Dermis blood vessel endothelial cell (primary cell): ENCODE results near the gene TAAR1. TPM values are rescaled to one million over a fixed set of nuclear protein-coding genes. Genes with fewer than 3 reads are reported as not detected.
"Not testable (repeated sequence)": the region's sequence is repeated elsewhere in the genome, so short reads cannot be mapped to it uniquely, and the experiment has no call there.

Source experiments
- DNase-seq: peaks from one replicate; pipeline ENCODE4 v3.0.0; 2010
- total RNA-seq: library from RNA; depleted of rRNA; stranded (reverse); fragments of >200 nt; gene quantifications from 2 replicates; pipeline ENCODE4 v1.2.3, GENCODE V29; 2014

The TAAR1 gene
- total RNA-seq, 1 donor from 2014 or later, result not detected

DNA sequence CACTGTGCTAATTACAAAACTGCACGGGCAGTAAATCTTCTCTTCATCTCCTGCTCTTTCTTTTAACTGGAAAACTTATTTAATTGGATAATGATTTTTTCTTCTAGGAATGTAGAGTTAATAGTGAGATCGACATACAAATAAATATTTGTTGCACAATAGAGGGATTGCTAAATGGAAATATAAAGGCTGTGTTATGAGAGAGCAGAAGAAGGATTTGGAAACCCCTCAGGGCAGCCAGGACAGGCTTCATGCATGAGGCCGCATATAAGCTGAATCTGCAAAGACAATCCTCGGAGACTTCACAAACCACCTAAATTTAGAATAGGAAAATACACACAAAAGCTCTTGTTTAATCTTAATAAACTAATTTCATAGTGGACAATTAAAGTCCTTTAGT, 2.9 kb upstream of the TAAR1 start:
- DNase-seq, result no peak

DNA sequence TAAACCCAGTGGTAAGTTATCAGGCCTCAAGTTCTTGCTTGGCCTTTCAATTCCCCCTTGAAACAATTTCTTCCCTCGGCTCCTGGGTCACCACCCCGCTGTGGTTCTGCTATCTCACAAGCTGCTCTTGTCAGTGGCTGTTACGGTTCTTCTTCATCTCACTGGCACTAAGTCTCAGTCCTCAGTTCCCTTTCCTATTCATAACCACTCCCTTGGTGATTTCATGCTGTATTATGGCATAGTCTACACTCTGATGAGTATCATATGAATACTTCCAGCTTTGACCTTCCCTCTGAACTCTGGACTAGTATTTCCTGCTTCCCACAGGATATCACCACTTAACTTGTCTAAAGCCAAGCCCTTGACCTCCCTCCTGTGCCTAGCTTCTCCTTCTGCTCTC, 7.9 kb downstream of the TAAR1 start:
- no peak for DNase-seq

DNA sequence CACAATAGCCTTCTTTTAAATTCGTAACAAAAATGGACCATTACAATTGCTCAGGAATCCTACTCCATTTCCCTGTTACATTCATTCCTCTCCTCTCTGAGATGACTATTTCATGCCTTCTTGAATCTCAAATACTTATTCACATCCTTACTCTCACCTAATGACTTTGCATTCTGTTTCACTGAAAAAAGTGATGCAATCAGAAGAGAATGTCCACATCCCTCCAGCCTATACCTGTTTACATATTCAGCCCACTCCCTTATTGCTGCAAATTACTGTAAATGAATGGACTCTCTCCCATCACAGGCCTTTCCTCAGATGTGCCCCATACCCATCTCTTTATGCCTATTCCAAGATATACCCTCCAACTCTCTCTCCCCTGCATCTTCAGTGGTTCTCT, 8.6 kb downstream of the TAAR1 start:
- no peak for DNase-seq

DNA sequence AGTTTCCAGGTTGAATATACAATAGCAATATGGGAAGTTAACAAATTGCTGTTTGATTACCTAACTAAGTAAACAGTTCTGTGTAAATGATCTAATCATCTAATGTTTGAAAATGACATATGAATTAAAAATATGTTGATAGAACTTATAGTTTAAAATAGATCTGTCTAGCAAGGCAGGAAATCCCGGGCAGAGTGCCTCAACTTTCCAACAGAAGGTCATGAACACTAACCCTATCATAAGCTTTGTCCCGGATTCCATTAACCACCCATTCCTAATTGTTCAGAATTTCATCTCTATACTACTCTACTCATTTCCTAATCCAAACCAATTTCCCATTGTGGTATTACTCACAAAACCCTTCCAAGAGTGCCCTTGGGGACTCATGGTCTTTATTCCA, 10.2 kb downstream of the TAAR1 start:
- no peak for DNase-seq

GRCh38 chr6:132648356-132648755, 10.6 kb downstream of the TAAR1 start:
- no peak for DNase-seq

DNA sequence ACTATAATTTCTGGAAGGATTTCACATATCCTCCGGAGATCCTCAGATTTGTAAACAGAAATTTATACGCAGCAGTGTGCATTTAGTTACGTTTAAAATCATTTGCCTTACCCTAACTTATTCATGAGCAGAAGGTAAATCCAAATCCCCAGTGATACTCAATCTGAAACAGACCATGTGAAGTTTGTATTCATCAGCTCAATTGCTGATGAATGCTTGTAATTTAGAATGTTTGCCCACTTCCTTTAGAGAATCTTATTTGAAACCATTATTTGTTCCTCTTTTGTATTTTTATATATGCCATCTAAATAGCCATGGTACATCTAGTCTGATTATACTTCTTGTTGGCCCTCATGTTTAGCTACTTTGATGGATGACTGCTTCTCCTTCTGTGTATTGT, 15.4 kb downstream of the TAAR1 start:
- no peak for DNase-seq

DNA sequence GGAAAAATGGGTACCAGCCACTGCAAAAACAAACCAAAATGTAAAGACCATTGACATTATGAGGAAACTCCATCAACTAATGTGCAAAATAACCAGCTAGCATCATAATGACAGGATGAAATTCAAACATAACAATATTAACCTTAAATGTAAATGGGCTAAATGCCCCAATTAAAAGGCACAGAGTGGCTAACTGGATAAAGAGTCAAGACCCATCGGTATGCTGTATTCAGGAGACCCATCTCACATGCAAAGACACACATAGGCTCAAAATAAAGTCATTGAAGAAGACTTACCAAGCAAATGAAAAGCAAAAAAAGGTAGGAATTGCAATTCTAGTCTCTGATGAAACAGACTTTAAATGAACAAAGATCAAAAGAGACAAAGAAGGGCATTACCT, 21.8 kb downstream of the TAAR1 start:
- not testable (repeated sequence) for DNase-seq

GRCh38 chr6:132635906-132636305, 23.1 kb downstream of the TAAR1 start:
- not testable (repeated sequence) for DNase-seq

DNA sequence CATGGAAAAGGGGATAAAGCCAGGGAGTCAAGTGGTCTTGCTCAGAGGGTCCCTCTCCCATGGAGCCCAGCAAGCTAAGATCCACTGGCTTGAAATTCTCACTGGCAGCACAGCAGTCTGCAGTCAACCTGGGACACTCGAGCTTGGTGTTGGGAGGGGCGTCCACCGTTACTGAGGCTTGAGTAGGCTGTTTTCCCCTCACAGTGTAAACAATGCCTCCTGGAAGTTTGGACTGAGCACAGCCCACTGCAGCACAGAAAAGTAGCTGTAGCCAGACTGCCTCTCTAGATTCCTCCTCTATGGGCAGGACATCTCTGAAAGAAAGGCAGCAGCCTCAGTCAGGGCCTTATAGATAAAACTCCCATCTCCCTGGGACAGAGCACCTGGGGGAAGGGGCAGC, 23.7 kb downstream of the TAAR1 start:
- DNase-seq, result not testable (repeated sequence)

DNA sequence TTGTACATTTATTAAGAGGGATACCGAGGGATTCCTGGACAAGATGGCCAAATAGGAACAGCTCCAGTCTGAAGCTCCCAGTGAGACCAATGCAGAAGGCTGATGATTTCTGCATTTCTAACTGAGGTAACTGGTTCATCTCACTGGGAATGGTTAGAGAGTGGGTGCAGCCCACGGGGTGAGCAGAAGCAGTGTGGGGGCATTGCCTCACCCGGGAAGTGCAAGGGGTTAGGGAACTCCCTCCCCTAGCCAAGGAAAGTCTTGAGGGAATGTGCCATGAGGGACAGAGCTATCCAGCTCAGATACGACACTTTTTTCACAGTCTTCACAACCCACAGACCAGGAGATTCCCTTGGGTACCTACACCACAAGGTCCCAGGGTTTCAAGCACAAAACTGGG, 24.2 kb downstream of the TAAR1 start:
- DNase-seq, result no peak

DNA sequence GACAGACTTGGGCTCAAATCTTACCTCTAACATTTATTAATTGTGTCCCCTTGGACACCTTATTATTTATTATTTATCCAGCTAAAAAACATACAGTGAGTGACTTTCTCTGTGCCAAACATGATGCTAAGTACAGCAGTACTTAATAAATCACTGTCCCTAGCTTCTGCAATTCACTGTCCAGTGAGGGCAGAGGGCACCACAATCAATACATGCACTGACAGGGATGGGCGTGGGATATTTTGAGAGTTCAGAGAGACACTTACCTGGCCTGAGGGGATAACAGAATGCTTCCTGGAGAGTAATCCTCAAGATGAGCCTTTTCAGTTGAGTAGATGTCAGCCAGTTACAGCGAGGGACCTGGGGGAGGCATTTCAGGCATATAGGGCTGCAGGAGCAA, 25.6 kb downstream of the TAAR1 start:
- DNase-seq, result no peak

GRCh38 chr6:132624175-132624574, 34.8 kb downstream of the TAAR1 start, which contains the start of gene TAAR2:
Gene TAAR2 (minus strand): TSS chr6:132624275. CDS start chr6:132624275, 0 bp downstream.
- DNase-seq, result no peak

DNA sequence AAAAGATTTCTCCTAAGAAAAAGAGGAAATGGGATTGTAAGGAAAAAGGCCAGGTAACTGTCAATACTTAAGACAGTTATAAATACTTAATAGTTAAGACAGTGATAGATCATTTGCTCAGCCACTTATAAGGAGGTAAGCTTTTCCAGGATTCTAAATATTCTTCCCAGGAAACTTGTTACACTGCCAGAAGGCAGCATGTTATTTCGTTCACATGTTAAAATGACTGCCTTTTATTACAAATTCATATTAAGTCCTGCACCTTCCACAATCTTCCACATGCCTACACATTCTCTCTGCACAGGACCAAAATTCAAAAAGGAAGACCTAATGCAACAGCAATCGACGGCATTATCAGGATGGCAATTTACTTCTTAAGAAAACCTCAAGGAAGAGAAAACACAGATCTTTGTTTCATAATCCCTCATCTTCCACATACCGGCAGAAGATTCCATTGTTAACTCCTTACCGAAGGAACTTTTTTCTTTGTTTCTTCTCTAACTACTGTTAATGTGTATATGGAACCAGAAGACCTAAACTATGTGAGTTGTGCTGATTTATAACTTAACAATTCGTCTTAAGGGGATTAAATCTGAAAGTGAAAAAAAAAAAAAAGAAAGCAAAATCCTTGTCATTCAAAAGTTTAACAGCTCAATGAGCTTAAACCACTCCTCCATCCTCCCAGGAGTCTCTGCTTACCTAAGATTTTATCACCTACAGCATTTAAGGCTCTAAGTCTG, 35.7 kb downstream of the TAAR1 start:
- DNase-seq, result no peak

DNA sequence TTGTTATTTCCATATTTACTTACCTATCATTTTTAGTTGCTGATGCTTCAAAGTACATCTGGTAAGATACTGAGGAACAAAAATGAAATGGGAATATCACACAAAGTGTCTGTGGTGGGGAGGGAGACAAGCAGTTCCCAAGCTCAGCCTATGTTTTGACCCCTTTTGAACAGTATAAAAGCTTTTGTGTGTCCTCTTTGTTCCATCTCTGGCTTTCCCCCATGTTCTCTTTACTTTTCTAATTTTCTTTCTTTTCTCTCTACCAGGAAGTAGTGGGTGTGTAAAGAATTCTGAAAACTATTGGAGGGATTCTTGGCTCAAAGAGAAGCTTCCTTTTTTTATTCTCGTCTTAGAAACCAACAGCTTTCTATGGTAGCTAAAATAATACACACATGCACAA, 42.3 kb downstream of the TAAR1 start:
- DNase-seq, result no peak

DNA sequence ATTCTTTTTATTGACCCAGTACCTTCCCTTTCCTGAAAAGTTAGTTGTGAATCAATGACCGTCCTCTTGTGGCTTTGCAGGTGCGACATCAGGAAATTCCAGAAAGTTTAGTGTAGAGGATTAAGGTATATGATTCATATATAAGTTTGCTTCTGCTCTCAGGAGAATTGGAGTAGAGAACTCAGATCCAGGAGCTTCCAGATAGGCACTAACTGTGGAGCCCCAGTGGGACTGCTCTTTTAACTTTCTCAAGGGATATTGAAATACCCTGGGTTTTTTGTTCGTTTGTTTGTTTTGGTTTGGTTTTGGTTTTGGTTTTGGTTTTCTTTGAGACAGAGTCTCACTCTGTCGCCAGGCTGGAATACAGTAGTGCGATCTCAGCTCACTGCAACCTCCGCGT, 44.4 kb downstream of the TAAR1 start:
- no peak for DNase-seq

- no peak for DNase-seq
These were observed 46.4 kb downstream of the TAAR1 start for GRCh38 chr6:132612449-132613108.

GRCh38 chr6:132611616-132612015, 47.4 kb downstream of the TAAR1 start:
- DNase-seq, result no peak

- no peak for DNase-seq
These were observed 51.3 kb downstream of the TAAR1 start for GRCh38 chr6:132607544-132608233.

DNA sequence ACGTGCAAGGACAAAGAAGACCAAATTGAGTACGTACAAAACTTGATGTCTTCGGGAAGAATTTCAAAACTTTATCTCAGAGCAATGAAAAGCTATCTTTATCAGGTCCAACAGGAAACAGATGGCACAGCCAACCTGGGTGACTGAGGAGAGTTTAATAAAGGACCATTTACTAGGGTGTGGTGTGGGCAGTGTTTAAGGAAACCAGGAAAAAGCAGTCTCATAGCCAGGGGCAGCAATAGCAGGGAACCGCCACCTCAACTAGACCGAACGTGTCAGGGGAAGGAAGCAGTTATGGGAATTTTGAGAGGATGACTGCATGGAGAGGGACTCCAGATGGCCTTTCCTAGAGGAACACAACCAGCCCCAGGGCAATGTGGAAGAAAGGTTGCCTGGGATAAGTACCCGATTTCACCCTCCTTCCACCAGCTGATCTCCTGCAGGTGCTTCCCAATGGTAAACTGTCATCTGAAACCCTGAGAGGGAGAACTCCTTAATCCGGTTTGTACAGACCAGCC, 54.3 kb downstream of the TAAR1 start:
- no peak for DNase-seq

- DNase-seq, result not testable (repeated sequence)
These were observed 58.1 kb downstream of the TAAR1 start for GRCh38 chr6:132600900-132601299.

DNA sequence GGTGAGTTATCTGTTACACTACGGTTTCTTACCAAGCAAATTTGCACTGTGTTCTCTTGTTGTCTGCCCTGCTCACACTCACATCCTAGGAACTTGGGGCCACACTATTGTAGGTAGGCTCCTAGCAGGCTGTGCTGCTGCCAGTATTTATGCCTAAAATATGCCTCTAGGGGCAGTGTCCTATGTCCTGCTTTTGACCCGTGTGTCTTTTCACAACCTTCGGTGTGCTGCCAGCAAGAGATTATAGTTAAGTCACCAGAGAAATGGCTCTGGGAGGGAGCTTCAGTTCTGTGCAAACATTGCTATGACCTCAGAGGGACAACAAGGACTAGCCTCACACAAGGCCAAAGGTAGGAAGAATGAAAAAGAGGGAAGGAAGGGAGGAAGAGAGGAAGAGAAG, 60.5 kb downstream of the TAAR1 start:
- DNase-seq, result no peak

DNA sequence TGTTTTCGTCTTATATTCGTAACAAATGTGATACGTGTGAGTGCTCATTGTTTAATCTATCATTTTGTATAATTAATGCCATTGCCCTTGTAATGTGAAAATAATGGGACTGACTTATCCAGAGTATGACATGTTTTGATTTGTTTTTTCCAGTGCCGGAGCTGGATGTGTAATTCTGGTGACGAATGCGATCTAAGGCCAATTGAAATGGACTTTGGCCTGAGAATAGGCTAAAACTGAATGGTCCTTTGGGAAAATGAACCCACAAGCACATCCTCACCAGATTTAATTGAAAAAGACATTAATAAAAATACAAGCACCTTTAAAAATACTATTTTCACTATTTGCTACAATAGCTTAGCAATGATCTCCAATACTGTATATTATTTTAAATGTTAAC, 62.8 kb downstream of the TAAR1 start:
- no peak for DNase-seq
